H9 (cell line): ENCODE data around the gene SLIRP. TPM values are rescaled to one million over a fixed set of nuclear protein-coding genes. Genes with fewer than 3 reads are reported as not detected.
A peak's percentile ranks its signal among the peaks of the same experiment; 100 is the strongest.

Experiments used
- DNase-seq: peaks from one replicate; pipeline ENCODE4 v3.0.0-alpha.2; 2017
- H2AFZ ChIP-seq: one replicate; pipeline ENCODE4 v1.6.1; 2013; ENCODE audit warnings: mild to moderate bottlenecking, low read length, control low read depth, moderate library complexity
- H2AK5ac ChIP-seq: 2 replicates; pipeline ENCODE4 v1.6.1; 2013; ENCODE audit warnings: low read length, control low read depth, mixed read lengths; ENCODE audit not compliant: insufficient read length
- H2BK120ac ChIP-seq: one replicate; pipeline ENCODE4 v1.6.1; 2013; ENCODE audit warnings: low read depth, mild to moderate bottlenecking, low read length, control low read depth, inconsistent platforms; ENCODE audit not compliant: poor library complexity, severe bottlenecking
- H2BK12ac ChIP-seq: 2 replicates; pipeline ENCODE4 v1.6.1; 2013; ENCODE audit warnings: low read length, control low read depth, mixed read lengths, low read depth; ENCODE audit not compliant: insufficient read length
- H2BK15ac ChIP-seq: 2 replicates; pipeline ENCODE4 v1.6.1; 2013; ENCODE audit warnings: low read depth, low read length, control low read depth
- H2BK20ac ChIP-seq: one replicate; pipeline ENCODE4 v1.6.1; 2013; ENCODE audit warnings: low read depth, mild to moderate bottlenecking, low read length, control low read depth, inconsistent platforms; ENCODE audit not compliant: poor library complexity, severe bottlenecking
- H2BK5ac ChIP-seq: 2 replicates; pipeline ENCODE4 v1.6.1; 2013; ENCODE audit warnings: low read length, control low read depth, mixed read lengths; ENCODE audit not compliant: insufficient read length
- H3K14ac ChIP-seq: 2 replicates; pipeline ENCODE4 v1.6.1; 2013; ENCODE audit warnings: low read length, control low read depth; ENCODE audit not compliant: insufficient read depth
- H3K18ac ChIP-seq: 2 replicates; pipeline ENCODE4 v1.6.1; 2013; ENCODE audit warnings: low read depth, mild to moderate bottlenecking, mixed read lengths, low read length, control low read depth; ENCODE audit not compliant: insufficient read length
- H3K23ac ChIP-seq: 2 replicates; pipeline ENCODE4 v1.6.1; 2013; ENCODE audit warnings: low read length, control low read depth, mixed read lengths, low read depth; ENCODE audit not compliant: insufficient read length
- H3K23me2 ChIP-seq: 2 replicates; pipeline ENCODE4 v1.6.1; 2013; ENCODE audit warnings: low read depth, mild to moderate bottlenecking, mixed read lengths, low read length, control low read depth; ENCODE audit not compliant: insufficient read length, poor library complexity, severe bottlenecking
- H3K27ac ChIP-seq: 2 replicates; pipeline ENCODE4 v1.5.1; 2013; ENCODE audit warnings: low read length, control low read depth, mixed read lengths, low read depth; ENCODE audit not compliant: insufficient read length
- H3K27me3 ChIP-seq: 2 replicates; pipeline ENCODE4 v1.6.1; 2013; ENCODE audit warnings: low read length, control low read depth, inconsistent platforms; ENCODE audit not compliant: insufficient read depth
- H3K4ac ChIP-seq: 2 replicates; pipeline ENCODE4 v1.6.1; 2013; ENCODE audit warnings: low read depth, mild to moderate bottlenecking, control low read depth, inconsistent platforms, low read length, moderate library complexity
- H3K4me1 ChIP-seq: 2 replicates; pipeline ENCODE4 v1.6.1; 2013; ENCODE audit warnings: low read length, control low read depth, inconsistent platforms; ENCODE audit not compliant: insufficient read depth
- H3K4me2 ChIP-seq: 2 replicates; pipeline ENCODE4 v1.6.1; 2013; ENCODE audit warnings: low read length, control low read depth, mixed read lengths; ENCODE audit not compliant: insufficient read length, insufficient read depth
- H3K56ac ChIP-seq: 2 replicates; pipeline ENCODE4 v1.6.1; 2013; ENCODE audit warnings: low read depth, mild to moderate bottlenecking, mixed read lengths, low read length, control low read depth; ENCODE audit not compliant: insufficient read length
- H3K79me1 ChIP-seq: 2 replicates; pipeline ENCODE4 v1.6.1; 2013; ENCODE audit warnings: low read depth, mild to moderate bottlenecking, moderate library complexity, low read length, control low read depth, inconsistent platforms; ENCODE audit not compliant: insufficient read depth, poor library complexity, severe bottlenecking
- H3K79me2 ChIP-seq: 2 replicates; pipeline ENCODE4 v1.6.1; 2013; ENCODE audit warnings: low read length, control low read depth, inconsistent platforms; ENCODE audit not compliant: insufficient read depth
- H3K9ac ChIP-seq: 2 replicates; pipeline ENCODE4 v1.6.1; 2013; ENCODE audit warnings: low read length, control low read depth, mixed read lengths; ENCODE audit not compliant: insufficient read length; ENCODE audit errors: extremely low read depth
- H3K9me3 ChIP-seq: one replicate; pipeline ENCODE4 v1.6.1; 2013; ENCODE audit warnings: low read depth, low read length, inconsistent platforms; ENCODE audit not compliant: control insufficient read depth
- H3T11ph ChIP-seq: one replicate; pipeline ENCODE4 v1.6.1; 2013; ENCODE audit warnings: mild to moderate bottlenecking, low read length, control low read depth, inconsistent platforms
- H4K20me1 ChIP-seq: one replicate; pipeline ENCODE4 v1.6.1; 2013; ENCODE audit not compliant: control insufficient read depth, insufficient read length, insufficient read depth
- H4K5ac ChIP-seq: 2 replicates; pipeline ENCODE4 v1.6.1; 2013; ENCODE audit warnings: low read depth, mild to moderate bottlenecking, mixed read lengths, low read length, control low read depth; ENCODE audit not compliant: insufficient read length
- H4K8ac ChIP-seq: replicated peaks from 2 replicates; pipeline ENCODE4 v1.6.1; 2013; ENCODE audit warnings: low read length, control low read depth, mixed read lengths, low read depth; ENCODE audit not compliant: insufficient read length
- H4K91ac ChIP-seq: 2 replicates; pipeline ENCODE4 v1.6.1; 2013; ENCODE audit warnings: low read depth, mild to moderate bottlenecking, moderate library complexity, mixed read lengths, low read length, control low read depth; ENCODE audit not compliant: insufficient read length
- H3K27ac Mint-ChIP-seq, 3 experiments: 2 replicates in 2 of 3; 3 replicates in 1 of 3; pipeline ENCODE4 v1.8.0; 2020 to 2021; ENCODE audit warnings: mixed read lengths in 3 of 3, mild to moderate bottlenecking in 1 of 3, moderate library complexity in 1 of 3
- H3K27me3 Mint-ChIP-seq: 2 replicates; pipeline ENCODE4 v1.8.0; 2021; ENCODE audit warnings: low read depth, mild to moderate bottlenecking, moderate library complexity, mixed read lengths
- H3K36me3 Mint-ChIP-seq, 3 experiments: 2 replicates in 2 of 3; 3 replicates in 1 of 3; pipeline ENCODE4 v1.8.0; 2020 to 2021; ENCODE audit warnings: low read depth in 3 of 3, mixed read lengths in 3 of 3; ENCODE audit not compliant: insufficient read depth in 1 of 3
- H3K4me1 Mint-ChIP-seq, 2 experiments: 2 replicates each; pipeline ENCODE4 v1.8.0; 2020; ENCODE audit warnings: mixed read lengths in 2 of 2
- H3K4me3 Mint-ChIP-seq, 2 experiments: 2 replicates in 1 of 2; 3 replicates in 1 of 2; pipeline ENCODE4 v1.8.0; 2020 to 2021; ENCODE audit warnings: mild to moderate bottlenecking in 2 of 2, mixed read lengths in 2 of 2, moderate library complexity in 1 of 2
- H3K9me3 Mint-ChIP-seq, 2 experiments: 2 replicates in 1 of 2; 3 replicates in 1 of 2; pipeline ENCODE4 v1.8.0; 2020; ENCODE audit warnings: mild to moderate bottlenecking in 2 of 2, mixed read lengths in 2 of 2, moderate library complexity in 1 of 2
- WGBS: extraction: QIAGEN DNeasy Blood & Tissue Kit; methylation state at CpG from one replicate; pipeline ENCODE4 v1.1.7; 2013; ENCODE audit warnings: missing lambda C conversion rate, low lambda C conversion rate, mixed read lengths; ENCODE audit not compliant: insufficient read length; ENCODE audit errors: extremely low coverage; 5-methylcytosine and 5-hydroxymethylcytosine counted together
- total RNA-seq: library from RNA; stranded (reverse); gene quantifications from 2 replicates; pipeline ENCODE4 v1.2.1, GENCODE V29; 2021
- TF ChIP-seq, protein P1 (sequence below): fragments of 200-600 bp; sonication (generic); conservative IDR thresholded peaks from 3 replicates; pipeline ENCODE4 v1.8.0; 2021; ENCODE audit warnings: antibody characterized with exemption, mild to moderate bottlenecking

SLIRP gene
- total RNA-seq, 1 experiment from 2014 or later: 337 TPM

DNA sequence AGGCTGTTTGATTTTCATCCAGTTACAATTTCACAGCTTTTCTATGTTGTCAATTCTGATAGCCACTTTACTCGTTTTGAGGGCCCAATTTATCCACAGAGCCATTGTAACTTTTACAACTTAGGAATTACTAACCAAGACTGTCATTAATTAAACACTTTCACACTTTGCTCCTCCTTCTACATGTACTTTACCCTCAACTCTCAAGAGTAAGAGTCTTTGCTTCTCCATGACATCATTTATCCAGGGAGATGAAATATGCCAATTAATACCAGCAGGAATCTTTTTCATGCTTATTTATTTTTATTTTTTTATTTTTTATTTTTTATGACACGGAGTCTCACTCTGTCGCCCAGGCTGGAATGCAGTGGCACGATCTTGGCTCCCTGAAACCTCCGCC is 13.5 kb downstream of the SLIRP start:
- DNase-seq: no peak
- Histone ChIP-seq H2BK15ac (no peak overlapping the region), H3T11ph (no peak overlapping the region), H4K91ac (no peak overlapping the region), H3K27me3 (no peaks in the 10 kb centered on the region), H2BK20ac (no peak overlapping the region), H3K79me2 (no peaks in the 10 kb centered on the region; the same call in 1 of the 2 replicates), H3K56ac (no peak overlapping the region), H4K20me1 (no peaks in the 10 kb centered on the region), H3K9me3 (no peaks in the 10 kb centered on the region), H2AFZ (no peak overlapping the region), H3K4me2 (no peak overlapping the region), H4K8ac (no peak overlapping the region), H2BK5ac (no peak overlapping the region), H3K79me1 (peaks cover 6% of the 10 kb centered on the region), H2BK120ac (no peak overlapping the region), H3K9ac (no peak overlapping the region), H2AK5ac (no peak overlapping the region), H2BK12ac (no peak overlapping the region), H4K5ac (no peak overlapping the region), H3K4ac (no peak overlapping the region), H3K23ac (no peak overlapping the region), H3K23me2 (no peaks in the 10 kb centered on the region), H3K18ac (no peak overlapping the region), H3K4me1 (no peaks in the 10 kb centered on the region), H3K27ac (no peak overlapping the region), H3K14ac (no peak overlapping the region)
- Mint-ChIP-seq H3K36me3 (peaks cover 46 to 92% (median 88%) of the 10 kb centered on the region in 3 experiments; a peak in 6 of 7 replicates), H3K27ac (0 out of 7 replicates have a peak overlapping the region, but pooled peaks of 1 of the 3 experiments have one; percentile 14), H3K27me3 (no peaks in the 10 kb centered on the region), H3K4me1 (no peaks in the 10 kb centered on the region), H3K4me3 (no peak overlapping the region), H3K9me3 (no peaks in the 10 kb centered on the region)
- no CpG with 5 or more reads among the region's 5 CpGs for WGBS
- TF ChIP-seq, protein P1, sequence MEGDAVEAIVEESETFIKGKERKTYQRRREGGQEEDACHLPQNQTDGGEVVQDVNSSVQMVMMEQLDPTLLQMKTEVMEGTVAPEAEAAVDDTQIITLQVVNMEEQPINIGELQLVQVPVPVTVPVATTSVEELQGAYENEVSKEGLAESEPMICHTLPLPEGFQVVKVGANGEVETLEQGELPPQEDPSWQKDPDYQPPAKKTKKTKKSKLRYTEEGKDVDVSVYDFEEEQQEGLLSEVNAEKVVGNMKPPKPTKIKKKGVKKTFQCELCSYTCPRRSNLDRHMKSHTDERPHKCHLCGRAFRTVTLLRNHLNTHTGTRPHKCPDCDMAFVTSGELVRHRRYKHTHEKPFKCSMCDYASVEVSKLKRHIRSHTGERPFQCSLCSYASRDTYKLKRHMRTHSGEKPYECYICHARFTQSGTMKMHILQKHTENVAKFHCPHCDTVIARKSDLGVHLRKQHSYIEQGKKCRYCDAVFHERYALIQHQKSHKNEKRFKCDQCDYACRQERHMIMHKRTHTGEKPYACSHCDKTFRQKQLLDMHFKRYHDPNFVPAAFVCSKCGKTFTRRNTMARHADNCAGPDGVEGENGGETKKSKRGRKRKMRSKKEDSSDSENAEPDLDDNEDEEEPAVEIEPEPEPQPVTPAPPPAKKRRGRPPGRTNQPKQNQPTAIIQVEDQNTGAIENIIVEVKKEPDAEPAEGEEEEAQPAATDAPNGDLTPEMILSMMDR: no peak
